HAP-1 (cell line): ENCODE results near the gene ZNF668.
"Not testable (repeated sequence)": the region's sequence is repeated elsewhere in the genome, so short reads cannot be mapped to it uniquely, and the experiment has no call there.

Experiments used
- DNase-seq, 2 experiments: peaks; one replicate each; pipeline ENCODE4 v3.0.0-alpha.2; 2016 to 2020; ENCODE audit warnings: low spot score in 2 of 2
- H3K27me3 ChIP-seq: fragments of 250-450 bp; sonication (Bioruptor Pico); 2 replicates; pipeline ENCODE4 v1.5.1; 2020; ENCODE audit warnings: low read depth, mild to moderate bottlenecking, moderate library complexity
- H3K36me3 ChIP-seq: fragments of 250-450 bp; sonication (Bioruptor Pico); replicated peaks from 2 replicates; pipeline ENCODE4 v1.5.1; 2020; ENCODE audit warnings: mild to moderate bottlenecking
- H3K4me1 ChIP-seq: fragments of 250-450 bp; sonication (Bioruptor Pico); 2 replicates; pipeline ENCODE4 v1.5.1; 2020; ENCODE audit warnings: mild to moderate bottlenecking
- H3K4me3 ChIP-seq: fragments of 250-450 bp; sonication (Bioruptor Pico); 2 replicates; pipeline ENCODE4 v1.5.1; 2020; ENCODE audit warnings: mild to moderate bottlenecking, moderate library complexity
- H3K9me3 ChIP-seq: fragments of 250-450 bp; sonication (Bioruptor Pico); 2 replicates; pipeline ENCODE4 v1.5.1; 2020; ENCODE audit warnings: mild to moderate bottlenecking, moderate library complexity
- in situ Hi-C: fragments of 300-500 bp; cut with MboI; formaldehyde crosslinking; loops from 3 replicates; pipeline ENCODE4 v1.14.3; 2020; ENCODE audit warnings: low sequenced_read_pairs, inconsistent platforms, mixed read lengths

The ZNF668 gene

GRCh38 chr16:31108794-31109558, 34.9 kb upstream of the ZNF668 start:
- peaks cover 14% of the 10 kb centered on the region for H3K4me1 ChIP-seq
- peak overlapping the region; percentile 80 for H3K4me3 ChIP-seq
- H3K9me3 ChIP-seq, result no peaks in the 10 kb centered on the region
- DNase-seq, result no peak
- H3K36me3 ChIP-seq, result peaks cover 27% of the 10 kb centered on the region
- in situ Hi-C loops, result no loop called here
- H3K27me3 ChIP-seq, result no peaks in the 10 kb centered on the region

GRCh38 chr16:31108035-31108793, 34.2 kb upstream of the ZNF668 start, which contains the start of gene BCKDK:
Gene BCKDK, plus strand, starts transcription at chr16:31108386. Its CDS starts 838 bp downstream, at chr16:31109224.
- Histone ChIP-seq H3K4me3 (peak within 1 kb of the TSS; percentile 80), H3K4me1 (peaks cover 14% of the 10 kb centered on the region), H3K36me3 (peaks cover 27% of the 10 kb centered on the region), H3K9me3 (no peaks in the 10 kb centered on the region), H3K27me3 (no peaks in the 10 kb centered on the region)
- DNase-seq, result peak; percentile 77 to 88
- in situ Hi-C loops, result no loop called here

- in situ Hi-C loops, result no loop called here
- no peak overlapping the region; the same call in 1 of the 2 replicates for H3K4me3 ChIP-seq
- H3K27me3 ChIP-seq, result no peaks in the 10 kb centered on the region
- H3K9me3 ChIP-seq, result no peaks in the 10 kb centered on the region
- no peak for DNase-seq
- H3K4me1 ChIP-seq, result peaks cover 14% of the 10 kb centered on the region
- H3K36me3 ChIP-seq, result peaks cover 27% of the 10 kb centered on the region
Observed at GRCh38 chr16:31107465-31107867, 33.4 kb upstream of the ZNF668 start.

- Histone ChIP-seq H3K4me1 (peaks cover 14% of the 10 kb centered on the region), H3K9me3 (no peaks in the 10 kb centered on the region), H3K27me3 (no peaks in the 10 kb centered on the region), H3K4me3 (no peak overlapping the region), H3K36me3 (peaks cover 21% of the 10 kb centered on the region)
- no peak for DNase-seq
- in situ Hi-C loops, result no loop called here
Observed at GRCh38 chr16:31106509-31107464, 32.7 kb upstream of the ZNF668 start.

GRCh38 chr16:31105677-31106213, 31.7 kb upstream of the ZNF668 start:
- no peaks in the 10 kb centered on the region for H3K9me3 ChIP-seq
- in situ Hi-C loops, result no loop called here
- H3K27me3 ChIP-seq, result no peaks in the 10 kb centered on the region
- H3K36me3 ChIP-seq, result peaks cover 13% of the 10 kb centered on the region
- DNase-seq, result peak; percentile 79 to 95
- H3K4me1 ChIP-seq, result peaks cover 14% of the 10 kb centered on the region
- no peak overlapping the region for H3K4me3 ChIP-seq

GRCh38 chr16:31100876-31101641, 27.0 kb upstream of the ZNF668 start:
- DNase-seq, H3K9me3 ChIP-seq, H3K36me3 ChIP-seq, H3K4me1 ChIP-seq, H3K4me3 ChIP-seq, in situ Hi-C loops, H3K27me3 ChIP-seq: not testable (repeated sequence)

GRCh38 chr16:31099860-31100638, 26.0 kb upstream of the ZNF668 start:
- no peak for DNase-seq
- Histone ChIP-seq H3K9me3 (no peaks in the 10 kb centered on the region), H3K36me3 (no peaks in the 10 kb centered on the region), H3K27me3 (no peaks in the 10 kb centered on the region), H3K4me1 (no peaks in the 10 kb centered on the region), H3K4me3 (no peak overlapping the region)
- in situ Hi-C loops, result no loop called here

- peak within 1 kb of the TSS; percentile 84 for H3K4me3 ChIP-seq
- H3K27me3 ChIP-seq, result no peaks in the 10 kb centered on the region
- no peaks in the 10 kb centered on the region for H3K9me3 ChIP-seq
- peaks cover 15% of the 10 kb centered on the region for H3K36me3 ChIP-seq
- in situ Hi-C loops, result no loop called here
- peak; percentile 95 to 97 for DNase-seq
- 0 out of 2 replicates have a peak, but pooled peaks cover 2% of the 10 kb centered on the region for H3K4me1 ChIP-seq
Observed at GRCh38 chr16:31094424-31095120, 20.5 kb upstream of the ZNF668 start, which contains the start of gene VKORC1. Gene VKORC1, minus strand, starts transcription at chr16:31094797. Its CDS starts 68 bp downstream, at chr16:31094729.

GRCh38 chr16:31094088-31094423, 20.0 kb upstream of the ZNF668 start:
- Histone ChIP-seq H3K36me3 (peaks cover 19% of the 10 kb centered on the region), H3K4me3 (peak overlapping the region; percentile 84), H3K9me3 (no peaks in the 10 kb centered on the region), H3K4me1 (0 out of 2 replicates have a peak, but pooled peaks cover 2% of the 10 kb centered on the region), H3K27me3 (no peaks in the 10 kb centered on the region)
- DNase-seq, result peak in 1 of 2 experiments; percentile 43
- in situ Hi-C loops, result no loop called here

GRCh38 chr16:31093132-31093703, 19.2 kb upstream of the ZNF668 start:
- in situ Hi-C loops, result no loop called here
- H3K9me3 ChIP-seq, result no peaks in the 10 kb centered on the region
- H3K4me3 ChIP-seq, result peak overlapping the region; percentile 84
- DNase-seq, result peak; percentile 63 to 69
- no peaks in the 10 kb centered on the region for H3K27me3 ChIP-seq
- H3K36me3 ChIP-seq, result peaks cover 27% of the 10 kb centered on the region
- H3K4me1 ChIP-seq, result 0 out of 2 replicates have a peak, but pooled peaks cover 2% of the 10 kb centered on the region

- Histone ChIP-seq H3K27me3 (no peaks in the 10 kb centered on the region), H3K9me3 (no peaks in the 10 kb centered on the region), H3K4me3 (no peak overlapping the region), H3K4me1 (0 out of 2 replicates have a peak, but pooled peaks cover 2% of the 10 kb centered on the region), H3K36me3 (peaks cover 27% of the 10 kb centered on the region)
- in situ Hi-C loops, result no loop called here
- DNase-seq, result no peak
Observed at GRCh38 chr16:31092330-31092729, 18.3 kb upstream of the ZNF668 start.
